NCI-H1930 (cell line): ENCODE measurements around the gene NRP1.
"Not testable (repeated sequence)": the region's sequence is repeated elsewhere in the genome, so short reads cannot be mapped to it uniquely, and the experiment has no call there.

Source experiments
- DNase-seq, 2 experiments: peaks; one replicate each; lab custom pipeline; 2025; lab: John Stamatoyannopoulos, UW

The NRP1 gene

DNA sequence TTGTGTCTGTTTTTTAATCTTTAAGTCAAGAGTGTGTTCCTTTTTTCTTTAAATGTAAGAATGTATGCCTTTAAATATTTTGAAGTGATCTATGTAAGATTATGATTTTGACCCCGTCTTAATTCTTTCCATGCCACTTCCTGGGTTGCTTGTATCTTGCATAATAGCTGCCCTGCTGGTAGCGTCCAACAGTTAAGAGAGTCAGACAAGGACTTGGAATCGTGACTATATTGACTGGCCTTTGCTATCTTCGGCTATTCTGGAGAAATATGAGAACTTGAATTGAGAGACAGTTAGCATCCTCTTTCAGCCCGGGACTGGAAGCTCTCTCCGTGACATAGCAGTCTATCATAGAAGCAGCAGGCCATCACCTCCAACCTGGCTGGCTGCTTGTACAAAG lies 13.0 kb downstream of the NRP1 start:
- DNase-seq = no peak

DNA sequence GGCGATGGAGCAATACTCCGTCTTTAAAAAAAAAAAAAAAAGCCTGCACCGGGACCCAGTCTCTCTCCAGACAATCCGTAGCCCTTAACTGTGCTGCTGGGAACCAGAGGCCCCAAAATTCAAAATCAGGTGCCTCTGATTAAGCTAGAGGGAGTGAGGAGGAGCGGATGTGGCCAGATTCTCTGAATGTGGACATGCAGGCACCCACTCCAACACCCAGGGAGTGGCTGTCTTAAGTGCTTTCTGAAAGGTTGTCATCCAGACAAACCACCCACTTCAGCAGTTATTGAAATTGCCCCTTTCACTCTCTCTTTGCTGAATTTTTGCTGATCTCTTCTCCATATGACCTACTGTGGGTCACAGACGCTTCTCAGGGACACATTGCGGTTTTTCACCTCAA lies 14.2 kb downstream of the NRP1 start:
- DNase-seq = no peak

DNA sequence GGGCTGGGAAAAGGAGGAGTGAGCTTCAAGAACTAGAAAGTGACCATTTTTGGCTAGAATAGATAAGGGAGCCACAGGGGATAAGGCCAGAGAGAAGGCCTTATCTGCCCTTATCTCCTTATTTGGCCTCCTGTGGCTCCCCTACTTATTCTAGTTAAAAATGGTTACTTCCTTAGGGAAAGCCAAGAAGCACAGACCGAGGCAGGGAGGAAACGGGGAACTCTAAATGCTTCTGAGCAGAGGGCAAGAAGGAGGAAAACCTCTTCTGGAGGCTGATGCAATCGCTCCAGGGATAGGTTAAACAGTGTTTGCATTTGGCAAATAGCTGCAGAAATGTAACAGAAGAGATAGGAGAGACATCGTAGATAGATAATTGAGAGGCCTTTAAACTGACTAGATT lies 18.6 kb downstream of the NRP1 start:
- DNase-seq = no peak

DNA sequence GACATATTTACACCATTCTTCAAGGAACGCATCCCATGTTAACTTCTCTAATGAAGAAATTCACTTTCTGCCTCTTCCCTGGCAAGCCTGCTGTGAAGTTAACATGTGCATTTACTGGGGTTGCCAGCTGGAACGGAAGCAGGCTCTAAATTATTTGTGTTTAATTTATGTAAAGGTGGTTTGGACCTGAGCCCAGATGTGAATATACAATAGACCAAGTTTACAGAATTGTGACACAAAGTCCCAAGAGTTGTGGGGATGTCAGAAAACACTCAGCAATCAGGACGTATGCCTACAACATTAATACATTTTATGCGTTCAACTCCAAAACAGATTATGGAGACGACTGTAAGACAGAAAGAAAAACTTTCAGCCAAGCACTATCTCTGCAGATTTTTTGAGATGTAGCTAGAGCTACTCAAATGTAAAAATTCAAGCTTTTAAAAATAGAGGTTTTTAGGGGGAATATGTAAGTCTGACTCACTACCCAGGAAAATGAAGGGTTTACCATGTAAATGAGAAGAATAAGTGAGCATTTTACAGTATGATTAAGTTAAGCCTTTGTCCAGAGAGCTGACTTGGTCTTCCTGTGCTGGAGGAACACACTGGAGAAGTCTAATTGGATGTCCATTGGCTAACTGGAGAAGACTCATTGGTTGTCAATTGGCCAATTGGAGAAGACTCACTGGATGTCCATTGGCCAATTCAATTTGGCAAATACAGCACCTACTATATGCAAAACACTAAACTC lies 19.5 kb downstream of the NRP1 start:
- no peak for DNase-seq

DNA sequence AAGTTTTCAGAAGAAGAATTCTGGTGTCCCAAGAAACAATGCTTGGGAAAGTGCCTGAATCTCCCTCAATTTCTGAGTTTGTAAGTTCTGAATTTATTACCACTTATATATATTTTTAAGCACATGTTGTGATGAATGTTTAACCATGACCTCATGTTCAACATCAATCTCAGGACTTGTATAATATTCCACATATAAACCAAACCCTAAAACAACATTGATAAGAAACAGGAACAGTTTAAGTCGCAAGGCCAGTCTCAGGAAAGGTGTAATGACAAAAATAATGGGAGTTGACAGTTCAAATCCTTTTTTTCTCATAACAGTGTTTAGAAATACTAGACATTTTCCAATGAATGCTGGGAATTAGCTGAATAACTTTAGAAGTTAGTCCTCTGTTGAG lies 22.8 kb downstream of the NRP1 start:
- no peak for DNase-seq

DNA sequence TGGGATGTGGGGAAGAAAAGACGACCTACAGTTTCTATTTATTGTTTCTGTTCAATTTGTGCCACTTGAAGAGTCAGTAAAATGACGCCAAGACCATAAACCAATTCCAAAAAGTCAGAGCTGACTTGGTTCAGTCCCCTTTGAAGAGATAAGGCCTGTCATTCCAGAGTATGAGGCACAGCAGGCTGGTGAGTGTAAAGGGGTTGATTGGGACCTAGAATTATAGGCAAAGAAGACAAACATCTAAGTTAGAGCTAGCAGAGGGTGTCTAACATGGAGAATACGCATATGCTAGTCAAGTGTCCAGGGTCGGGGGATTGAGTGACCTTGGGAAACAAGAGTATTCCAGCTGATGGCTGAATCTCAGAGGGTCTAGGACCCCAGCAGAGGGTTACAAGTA lies 23.6 kb downstream of the NRP1 start:
- no peak for DNase-seq

DNA sequence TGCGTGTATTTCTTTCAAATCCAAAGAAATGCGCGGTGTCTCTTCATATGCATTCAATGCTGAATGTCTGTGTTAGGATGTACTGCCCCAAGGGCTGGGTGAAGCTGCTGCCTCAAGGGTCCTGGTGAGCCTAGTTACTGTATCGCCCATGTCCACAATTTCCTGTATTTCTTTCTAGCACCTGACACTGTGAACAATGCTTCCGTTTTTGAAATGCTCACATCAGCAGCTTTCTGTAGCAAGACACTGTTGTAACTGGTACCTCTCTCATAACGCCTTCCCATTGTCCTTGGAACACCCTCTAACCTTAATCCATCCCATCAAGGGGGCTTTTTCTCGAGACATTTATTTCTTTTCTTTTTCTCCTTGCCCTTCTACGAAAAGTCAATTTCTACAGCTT lies 25.1 kb downstream of the NRP1 start:
- no peak for DNase-seq

DNA sequence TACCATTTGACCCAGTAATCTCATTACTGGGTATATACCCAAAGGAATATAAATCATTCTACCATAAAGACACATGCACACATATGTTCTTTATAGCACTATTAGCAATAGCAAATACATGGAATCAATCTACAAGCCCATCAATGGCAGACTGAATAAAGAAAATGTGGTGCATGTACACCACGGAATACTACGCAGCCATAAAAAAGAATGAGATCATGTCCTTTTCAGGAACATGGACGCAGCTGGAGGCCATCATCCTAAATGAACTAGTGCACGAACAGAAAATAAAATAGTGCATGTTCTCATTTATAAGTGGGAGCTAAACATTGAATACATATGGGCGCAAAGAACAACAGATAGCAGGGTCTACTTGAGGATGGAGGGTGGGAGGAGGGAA lies 26.6 kb downstream of the NRP1 start:
- no peak for DNase-seq

DNA sequence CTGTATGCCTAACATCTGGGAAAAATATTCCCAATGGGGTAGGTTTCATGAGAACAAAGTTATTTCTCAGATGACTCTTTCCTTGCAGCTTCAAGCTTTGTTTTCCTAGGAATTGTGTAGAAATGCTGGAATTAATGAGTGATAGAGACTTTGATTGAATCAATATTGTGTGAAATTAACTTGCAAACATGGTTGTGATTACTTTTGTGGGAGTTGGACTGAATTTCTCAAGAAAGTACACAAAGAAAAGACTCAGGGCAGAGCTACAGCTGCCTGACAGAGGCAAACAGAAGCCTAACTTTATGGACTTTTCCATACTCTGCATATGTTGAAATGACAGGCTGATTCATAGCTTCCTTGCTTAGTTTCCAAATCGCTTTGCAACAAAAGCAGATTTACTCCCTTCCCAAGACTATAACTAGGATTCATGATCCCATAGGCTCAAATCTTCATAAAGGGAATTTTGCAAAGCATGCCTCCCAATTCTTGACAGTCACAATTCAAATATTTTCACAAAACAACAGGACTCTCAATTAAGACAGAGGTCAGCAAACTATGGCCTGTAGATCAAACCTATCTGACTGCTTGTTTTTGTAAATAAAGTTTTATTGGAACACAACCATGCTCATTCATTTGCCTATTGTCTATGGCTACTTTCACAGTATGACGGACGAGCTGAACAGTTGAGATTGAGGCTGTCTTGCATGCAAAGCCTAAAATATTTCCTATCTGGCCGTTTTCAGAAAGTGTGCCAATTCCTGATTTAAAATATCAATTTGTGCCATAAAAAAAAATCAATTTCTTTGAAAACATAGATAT lies 27.6 kb downstream of the NRP1 start:
- no peak for DNase-seq

DNA sequence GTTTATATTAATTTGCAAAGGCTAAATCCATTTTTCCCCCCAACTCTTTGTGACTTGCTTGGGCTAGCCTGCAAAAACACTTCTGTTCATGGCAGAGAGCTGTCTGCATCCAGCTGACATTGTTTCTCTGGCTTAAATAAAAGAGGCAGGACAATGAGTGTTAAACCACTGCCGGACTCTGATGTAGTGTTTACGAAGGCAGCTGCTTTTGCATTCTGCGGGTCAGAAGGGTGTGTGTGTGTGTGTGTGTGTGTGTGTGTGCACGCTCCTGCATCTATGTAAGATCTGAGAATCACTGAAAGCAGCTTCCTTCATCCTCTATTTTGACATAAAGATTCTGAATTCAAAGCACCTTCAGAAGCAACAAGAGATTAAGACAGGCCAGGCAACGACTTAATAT lies 28.3 kb downstream of the NRP1 start:
- DNase-seq = no peak

DNA sequence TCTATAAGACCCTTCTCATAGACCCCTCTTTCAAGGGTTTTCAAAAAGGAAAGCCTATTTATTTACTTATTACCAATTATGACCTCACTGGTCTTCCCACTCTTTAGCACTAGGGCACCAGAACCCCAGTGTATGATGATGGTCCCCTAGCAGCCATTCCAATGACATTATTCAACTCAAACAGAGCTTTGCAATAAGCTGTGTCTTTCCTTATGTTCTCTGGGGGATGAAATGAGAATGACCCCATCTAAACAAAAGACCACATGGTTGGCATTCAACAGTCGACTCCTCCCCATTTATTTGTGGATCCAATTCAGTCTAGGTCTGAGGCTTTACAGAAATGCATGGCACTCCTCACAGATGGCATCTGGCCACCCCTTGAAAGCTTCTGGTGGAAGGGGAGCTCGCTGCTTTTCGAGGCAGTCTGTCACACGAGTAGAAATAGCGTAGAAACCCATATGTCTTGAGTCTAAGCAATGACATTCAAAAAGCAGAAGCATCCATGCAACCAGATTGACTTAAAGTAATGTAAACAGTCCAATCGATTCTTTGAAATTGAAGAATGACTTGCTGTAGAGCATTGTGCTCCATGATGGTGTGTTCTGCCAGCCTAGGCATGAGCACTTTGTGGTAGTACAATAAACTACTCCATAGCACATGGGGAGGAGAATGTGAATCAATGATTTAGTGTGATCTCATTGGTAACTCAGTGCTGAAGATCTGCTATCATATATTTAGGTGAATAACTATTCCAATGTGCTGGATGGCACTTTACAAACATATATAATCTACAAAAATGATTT lies 29.8 kb downstream of the NRP1 start:
- no peak for DNase-seq

DNA sequence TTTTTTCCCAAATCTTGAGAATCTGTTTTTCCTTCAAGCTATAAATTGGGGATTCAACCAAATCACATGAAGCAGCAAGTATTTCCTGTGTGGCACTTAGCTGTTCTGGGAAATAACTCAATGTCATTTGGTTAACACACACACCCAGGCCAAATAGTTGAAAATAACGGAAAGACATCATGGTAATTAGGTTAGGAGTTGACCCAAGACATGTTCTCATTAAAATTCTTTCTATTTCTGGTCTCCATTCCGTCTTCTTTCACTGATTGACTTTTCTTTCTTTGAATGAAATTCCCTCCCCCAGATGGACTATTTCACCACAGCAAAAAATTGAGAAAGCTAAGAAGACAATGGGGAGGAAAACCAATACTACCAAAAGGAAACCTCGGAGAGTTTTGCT lies 30.5 kb downstream of the NRP1 start:
- no peak for DNase-seq

DNA sequence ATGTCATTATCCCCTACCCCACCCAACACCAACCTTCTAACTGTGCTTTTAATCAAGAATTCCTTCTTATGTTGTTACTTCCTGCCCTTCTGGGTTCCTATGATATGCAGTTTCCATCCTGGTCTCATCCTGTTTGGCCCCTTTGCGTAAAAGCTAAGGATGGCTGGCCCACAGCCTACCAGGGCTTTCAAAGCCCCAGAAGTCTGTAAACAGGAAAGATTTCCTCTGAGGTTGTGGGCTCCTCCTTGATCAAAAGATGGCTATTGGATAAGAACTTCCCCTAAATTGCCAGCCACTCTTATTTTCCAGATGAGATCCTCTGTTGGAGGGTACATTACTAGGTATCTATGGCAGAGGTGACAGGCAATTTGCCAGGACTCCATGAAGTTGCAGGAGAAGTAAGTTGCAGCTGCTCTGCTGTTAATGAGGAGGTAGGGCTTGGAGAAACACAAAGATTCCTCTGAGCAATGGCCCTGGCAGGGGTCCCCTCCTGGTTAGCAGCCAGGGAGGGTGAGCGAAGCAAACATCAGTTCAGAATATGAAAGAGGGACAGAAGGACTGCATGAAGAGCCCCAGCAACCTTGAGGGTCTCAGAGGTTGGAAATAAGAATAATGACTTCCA lies 32.1 kb downstream of the NRP1 start:
- no peak for DNase-seq

DNA sequence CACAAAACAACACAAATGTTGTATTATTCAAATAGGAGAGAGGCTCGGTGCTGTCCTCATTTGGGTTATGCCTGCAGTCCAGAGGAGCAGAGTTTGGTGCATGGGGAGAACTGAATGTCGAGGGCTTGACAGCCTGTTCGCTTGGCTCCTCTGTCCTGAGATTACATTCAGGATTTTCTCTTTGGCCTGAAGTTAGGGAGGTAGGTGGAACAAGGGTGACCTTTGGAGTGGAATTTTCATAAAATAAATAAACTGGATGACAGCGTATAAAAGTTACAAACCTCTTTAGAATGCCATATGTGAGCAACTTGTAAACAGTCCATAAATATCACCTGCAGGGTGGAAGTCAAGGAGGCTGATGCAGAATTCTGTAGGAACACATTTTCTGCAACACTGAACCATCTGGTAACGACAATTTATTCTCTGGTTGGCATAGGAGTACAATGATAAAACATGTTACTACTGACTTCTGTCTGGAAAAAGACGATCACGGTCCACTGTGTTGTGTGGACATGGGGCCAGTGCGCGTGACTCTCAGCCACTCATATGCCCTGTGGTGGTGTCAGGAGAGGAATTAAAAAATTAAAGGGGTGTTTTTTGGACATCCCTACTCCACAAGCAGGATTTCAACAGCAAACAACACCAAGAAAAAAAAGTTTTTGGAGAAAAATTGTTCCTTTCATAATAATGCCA lies 33.2 kb downstream of the NRP1 start:
- no peak for DNase-seq

DNA sequence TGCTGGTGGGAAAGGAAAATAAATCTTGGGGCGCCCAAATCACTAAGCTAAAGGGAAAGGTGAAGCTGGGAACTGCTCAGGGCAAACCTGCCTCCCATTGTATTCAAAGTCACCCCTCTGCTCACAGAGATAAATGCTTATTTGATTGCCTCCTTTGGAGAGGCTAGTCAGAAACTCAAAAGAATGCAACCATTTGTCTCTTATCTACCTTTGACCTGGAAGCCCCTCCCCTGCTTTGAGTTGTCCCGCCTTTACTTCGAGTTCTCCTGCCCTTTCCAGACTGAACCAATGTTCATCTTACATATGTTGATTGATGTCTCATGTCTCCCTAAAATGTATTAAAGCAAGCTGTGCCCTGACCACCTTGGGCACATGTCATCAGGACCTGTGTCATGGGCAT lies 33.9 kb downstream of the NRP1 start:
- not testable (repeated sequence) for DNase-seq

DNA sequence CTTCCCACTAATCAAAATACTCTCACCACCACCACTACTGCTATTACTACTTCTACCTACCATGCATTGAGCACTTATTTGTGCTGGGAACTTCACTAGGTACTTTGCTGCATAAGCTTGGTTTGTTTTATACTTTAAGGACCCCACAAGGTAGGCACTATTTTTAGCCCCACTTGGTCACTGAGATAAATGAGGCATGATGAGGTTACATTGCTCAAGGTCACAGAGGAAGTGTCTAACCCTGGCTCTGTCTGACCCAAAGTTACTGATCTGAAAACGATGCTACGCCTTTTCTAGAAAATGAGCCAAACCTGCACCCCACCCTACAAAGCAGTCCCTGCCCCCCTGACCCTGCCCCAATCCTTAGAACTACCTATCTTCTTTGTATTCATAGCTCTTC lies 35.6 kb downstream of the NRP1 start:
- no peak for DNase-seq

DNA sequence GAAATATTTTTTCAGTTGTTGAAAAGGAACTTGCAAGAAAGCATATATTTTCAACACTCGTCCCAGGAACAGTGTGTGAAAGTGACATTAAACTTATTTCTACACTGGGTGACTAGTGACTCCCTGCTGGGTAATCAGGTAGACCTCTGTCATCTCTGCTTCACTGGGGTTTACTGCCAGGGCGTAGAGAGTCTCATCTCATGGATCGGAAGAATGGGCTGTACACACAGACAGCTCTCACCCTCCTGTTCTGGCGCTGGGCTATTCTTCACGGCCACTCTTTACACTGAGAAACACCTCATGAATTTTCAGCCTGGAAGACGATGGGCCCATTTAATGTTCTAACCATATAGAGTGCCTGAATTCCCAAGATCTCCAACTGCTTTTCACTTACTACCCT lies 36.4 kb downstream of the NRP1 start:
- DNase-seq = no peak

DNA sequence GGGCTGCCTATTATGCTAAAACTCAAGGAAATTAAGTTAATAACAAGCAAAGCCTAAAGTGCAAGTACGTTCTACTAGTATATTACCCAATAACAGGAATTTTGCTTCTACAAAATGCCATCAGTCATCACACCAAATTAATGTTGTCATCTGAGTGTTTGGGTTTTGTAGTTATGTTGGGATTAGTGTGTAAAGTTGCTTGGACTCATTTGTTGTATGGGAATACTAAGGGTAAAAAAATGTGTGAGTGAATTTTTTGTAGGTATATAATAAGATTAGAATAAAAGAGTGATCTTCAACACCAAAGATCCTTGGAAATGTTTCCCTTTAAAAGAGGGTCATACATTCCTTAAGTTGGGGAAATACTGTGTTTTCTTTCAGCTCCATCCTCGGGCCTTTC lies 38.6 kb downstream of the NRP1 start:
- DNase-seq = no peak

DNA sequence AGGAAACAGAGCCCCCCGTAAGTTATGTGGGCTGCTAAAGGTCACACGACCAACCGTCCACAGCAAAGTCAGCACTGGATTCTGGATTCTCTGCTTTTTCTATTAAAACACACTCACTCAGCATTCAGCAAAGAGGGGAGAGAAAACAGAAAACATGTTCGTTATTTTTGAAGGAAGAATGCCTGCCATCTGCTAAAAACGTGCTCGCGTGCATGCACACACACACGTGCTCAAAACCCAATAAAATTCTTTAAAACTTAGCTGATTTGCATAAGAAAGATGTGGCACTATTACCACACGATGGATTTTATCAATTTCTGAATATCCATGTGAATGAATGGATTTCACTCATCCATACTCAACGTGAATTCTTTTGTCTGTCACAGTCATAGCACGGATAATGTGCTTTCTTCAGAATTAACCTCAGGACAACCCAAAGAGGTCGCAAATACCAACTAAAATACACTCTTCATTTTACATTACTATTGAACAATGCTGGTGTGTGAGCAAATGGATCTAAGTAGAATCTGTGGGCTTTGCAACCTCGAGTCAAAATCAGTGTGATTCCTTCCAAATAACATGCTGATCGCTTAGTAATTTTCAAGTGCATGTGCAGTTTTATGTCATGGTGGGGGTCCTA lies 40.8 kb downstream of the NRP1 start:
- DNase-seq = no peak

DNA sequence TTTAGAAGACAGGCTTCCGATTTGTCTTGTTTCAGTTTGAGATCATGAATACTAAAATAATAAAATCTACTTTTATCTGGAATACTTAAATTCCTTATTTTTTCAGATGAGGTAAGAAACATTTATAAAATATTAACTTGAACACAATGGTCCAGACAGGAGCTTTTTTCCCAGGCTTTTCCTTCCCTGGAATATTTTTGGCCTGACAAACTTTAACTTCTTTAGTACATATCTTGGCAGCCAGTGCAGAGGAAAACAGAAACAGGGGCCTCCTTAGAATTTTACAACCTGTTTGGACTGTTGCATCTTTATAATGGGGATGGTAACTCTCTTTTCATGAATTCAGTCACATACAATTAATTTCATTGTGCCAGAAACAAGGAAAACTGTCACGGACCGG lies 41.4 kb downstream of the NRP1 start:
- no peak for DNase-seq

DNA sequence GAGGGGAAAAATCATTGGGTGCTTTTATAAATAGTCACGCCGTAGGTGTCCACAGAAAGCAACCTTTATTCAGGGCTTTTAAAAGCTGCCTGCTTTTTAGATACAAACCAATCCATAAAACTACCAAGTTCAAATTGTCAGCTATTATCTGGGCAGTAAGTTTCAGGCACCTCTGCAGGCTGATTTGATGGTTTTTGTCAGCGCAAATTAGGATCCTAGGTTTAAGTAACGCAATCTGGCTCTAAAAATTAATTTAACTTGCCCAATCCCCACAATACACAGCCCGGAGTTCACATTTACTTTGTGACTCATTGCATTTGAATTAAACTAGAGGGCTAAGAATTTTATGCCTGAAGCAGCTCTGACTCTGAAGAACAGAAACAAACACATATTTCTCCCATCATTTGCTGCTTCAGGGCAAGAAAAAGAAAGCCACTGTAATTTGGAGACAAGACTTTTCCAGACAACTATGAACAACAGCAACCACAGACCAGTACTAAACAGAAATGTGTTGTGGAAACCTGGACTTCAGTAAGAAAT lies 43.3 kb downstream of the NRP1 start:
- no peak for DNase-seq
